SK-N-SH treated with all-trans-retinoic acid at 6 μM for 48 hours (cell line): Measurements from ENCODE around the gene UNKL.

ENCODE experiments used
- ATAC-seq: fragments of 200-7000 bp; cut with Tn5 transposase; 3 replicates; pipeline ENCODE4 v1.9.1; 2020; ENCODE audit warnings: mild to moderate bottlenecking, moderate library complexity
- ARNTL ChIP-seq: fragments of 450-650 bp; formaldehyde crosslinking; IDR thresholded peaks from 2 replicates; pipeline ENCODE4 v1.5.0; 2020; ENCODE audit warnings: low read depth, mild to moderate bottlenecking, moderate library complexity, borderline replicate concordance
- BACH2 ChIP-seq: fragments of 250-450 bp; sonication (Bioruptor Pico); IDR thresholded peaks from 2 replicates; pipeline ENCODE4 v1.9.0; 2021; ENCODE audit warnings: mild to moderate bottlenecking, borderline replicate concordance
- CREB5 ChIP-seq: fragments of 250-450 bp; sonication (Bioruptor Pico); IDR thresholded peaks from 2 replicates; pipeline ENCODE4 v1.5.1; 2020; ENCODE audit warnings: low read depth, mild to moderate bottlenecking, moderate library complexity
- CSDC2 ChIP-seq: fragments of 250-450 bp; sonication (Bioruptor Pico); IDR thresholded peaks from 2 replicates; pipeline ENCODE4 v1.5.0; 2020; ENCODE audit warnings: mild to moderate bottlenecking, moderate library complexity
- ESRRG ChIP-seq: fragments of 250-450 bp; sonication (Bioruptor Pico); IDR thresholded peaks from 2 replicates; pipeline ENCODE4 v1.6.1; 2021; ENCODE audit warnings: mild to moderate bottlenecking
- GLIS3 ChIP-seq: fragments of 250-450 bp; sonication (Bioruptor Pico); IDR thresholded peaks from 2 replicates; pipeline ENCODE4 v1.5.0; 2020; ENCODE audit warnings: mild to moderate bottlenecking, moderate library complexity
- OSR1 ChIP-seq: fragments of 250-450 bp; sonication (Bioruptor Pico); IDR thresholded peaks from 2 replicates; pipeline ENCODE4 v1.8.0; 2022; ENCODE audit warnings: moderate library complexity, mild to moderate bottlenecking, inconsistent platforms
- PATZ1 ChIP-seq: fragments of 250-450 bp; sonication (Bioruptor Pico); IDR thresholded peaks from 2 replicates; pipeline ENCODE4 v1.8.0; 2020; ENCODE audit warnings: mild to moderate bottlenecking, moderate library complexity, borderline replicate concordance
- PPARA ChIP-seq: fragments of 250-450 bp; sonication (Bioruptor Pico); IDR thresholded peaks from 2 replicates; pipeline ENCODE4 v1.5.0; 2020; ENCODE audit warnings: mild to moderate bottlenecking, borderline replicate concordance
- RARB ChIP-seq: fragments of 250-450 bp; sonication (Bioruptor Pico); IDR thresholded peaks from 2 replicates; pipeline ENCODE4 v1.8.0; 2021; ENCODE audit warnings: mild to moderate bottlenecking, moderate library complexity
- TOX ChIP-seq: fragments of 250-450 bp; sonication (Bioruptor Pico); IDR thresholded peaks from 2 replicates; pipeline ENCODE4 v1.8.0; 2021; ENCODE audit warnings: mild to moderate bottlenecking, moderate library complexity, borderline replicate concordance
- TSHZ2 ChIP-seq: fragments of 250-450 bp; sonication (Bioruptor Pico); IDR thresholded peaks from 2 replicates; pipeline ENCODE4 v1.5.0; 2020; ENCODE audit warnings: mild to moderate bottlenecking, moderate library complexity
- ZC3H10 ChIP-seq: fragments of 250-450 bp; sonication (Bioruptor Pico); IDR thresholded peaks from 2 replicates; pipeline ENCODE4 v1.5.1; 2021; ENCODE audit warnings: mild to moderate bottlenecking, moderate library complexity
- ZFP3 ChIP-seq: fragments of 250-450 bp; sonication (Bioruptor Pico); IDR thresholded peaks from 2 replicates; pipeline ENCODE4 v1.5.0; 2020; ENCODE audit warnings: mild to moderate bottlenecking, moderate library complexity
- ZFP30 ChIP-seq: fragments of 450-650 bp; formaldehyde crosslinking; IDR thresholded peaks from 2 replicates; pipeline ENCODE4 v1.5.0; 2022; ENCODE audit warnings: mild to moderate bottlenecking, moderate library complexity
- ZNF565 ChIP-seq: fragments of 450-650 bp; formaldehyde crosslinking; conservative IDR thresholded peaks from 2 replicates; pipeline ENCODE4 v1.5.0; 2020; ENCODE audit warnings: low read depth, mild to moderate bottlenecking, moderate library complexity
- ZNF70 ChIP-seq: fragments of 450-650 bp; formaldehyde crosslinking; IDR thresholded peaks from 2 replicates; pipeline ENCODE4 v1.5.0; 2020; ENCODE audit warnings: mild to moderate bottlenecking, moderate library complexity
- ZNF8 ChIP-seq: fragments of 450-650 bp; formaldehyde crosslinking; IDR thresholded peaks from 2 replicates; pipeline ENCODE4 v1.5.0; 2020; ENCODE audit warnings: mild to moderate bottlenecking, moderate library complexity
- TF ChIP-seq, protein P1 (sequence below): fragments of 250-450 bp; sonication (Bioruptor Pico); IDR thresholded peaks from 2 replicates; pipeline ENCODE4 v1.8.0; 2021; ENCODE audit warnings: low read depth, mild to moderate bottlenecking, moderate library complexity, borderline replicate concordance
- TF ChIP-seq, protein P2 (sequence below): fragments of 250-450 bp; sonication (Bioruptor Pico); IDR thresholded peaks from 2 replicates; pipeline ENCODE4 v1.5.1; 2021; ENCODE audit warnings: mild to moderate bottlenecking, moderate library complexity

UNKL gene

DNA sequence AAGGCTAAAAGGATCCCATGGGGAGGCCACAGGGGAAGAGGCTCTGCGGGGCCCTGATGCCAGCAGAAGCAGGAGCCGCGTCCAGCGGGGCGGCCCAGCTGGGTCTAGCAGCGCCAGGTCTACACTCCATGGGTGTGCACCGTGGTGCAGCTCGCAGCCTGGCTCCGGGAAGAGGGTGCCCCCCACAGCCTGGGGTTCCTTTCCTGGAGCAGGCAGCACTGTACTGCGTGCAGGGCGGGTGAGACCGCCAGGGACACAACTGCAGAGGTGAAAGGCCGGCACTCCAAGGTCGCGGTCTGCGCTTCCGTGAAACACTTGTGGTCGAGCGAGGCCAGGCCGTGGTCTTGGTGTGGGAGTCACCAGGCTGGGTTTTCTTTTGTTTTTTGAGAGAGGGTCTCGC lies 36.3 kb upstream of the UNKL start:
- no peak for ATAC-seq
- TF ChIP-seq ZNF565 (CRISPR knock-in tag) (no peak), TSHZ2 (CRISPR knock-in tag) (no peak), PPARA (CRISPR knock-in tag) (no peak), PATZ1 (CRISPR knock-in tag) (no peak), ZNF70 (CRISPR knock-in tag) (no peak), CREB5 (CRISPR knock-in tag) (no peak), ARNTL (CRISPR knock-in tag) (no peak), GLIS3 (CRISPR knock-in tag) (no peak), ZC3H10 (CRISPR knock-in tag) (no peak), OSR1 (CRISPR knock-in tag) (no peak), ZFP3 (CRISPR knock-in tag) (no peak)
- TF ChIP-seq, protein P1, sequence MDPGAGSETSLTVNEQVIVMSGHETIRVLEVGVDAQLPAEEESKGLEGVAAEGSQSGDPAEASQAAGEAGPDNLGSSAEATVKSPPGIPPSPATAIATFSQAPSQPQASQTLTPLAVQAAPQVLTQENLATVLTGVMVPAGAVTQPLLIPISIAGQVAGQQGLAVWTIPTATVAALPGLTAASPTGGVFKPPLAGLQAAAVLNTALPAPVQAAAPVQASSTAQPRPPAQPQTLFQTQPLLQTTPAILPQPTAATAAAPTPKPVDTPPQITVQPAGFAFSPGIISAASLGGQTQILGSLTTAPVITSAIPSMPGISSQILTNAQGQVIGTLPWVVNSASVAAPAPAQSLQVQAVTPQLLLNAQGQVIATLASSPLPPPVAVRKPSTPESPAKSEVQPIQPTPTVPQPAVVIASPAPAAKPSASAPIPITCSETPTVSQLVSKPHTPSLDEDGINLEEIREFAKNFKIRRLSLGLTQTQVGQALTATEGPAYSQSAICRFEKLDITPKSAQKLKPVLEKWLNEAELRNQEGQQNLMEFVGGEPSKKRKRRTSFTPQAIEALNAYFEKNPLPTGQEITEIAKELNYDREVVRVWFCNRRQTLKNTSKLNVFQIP, result no peak
- TF ChIP-seq, protein P2, sequence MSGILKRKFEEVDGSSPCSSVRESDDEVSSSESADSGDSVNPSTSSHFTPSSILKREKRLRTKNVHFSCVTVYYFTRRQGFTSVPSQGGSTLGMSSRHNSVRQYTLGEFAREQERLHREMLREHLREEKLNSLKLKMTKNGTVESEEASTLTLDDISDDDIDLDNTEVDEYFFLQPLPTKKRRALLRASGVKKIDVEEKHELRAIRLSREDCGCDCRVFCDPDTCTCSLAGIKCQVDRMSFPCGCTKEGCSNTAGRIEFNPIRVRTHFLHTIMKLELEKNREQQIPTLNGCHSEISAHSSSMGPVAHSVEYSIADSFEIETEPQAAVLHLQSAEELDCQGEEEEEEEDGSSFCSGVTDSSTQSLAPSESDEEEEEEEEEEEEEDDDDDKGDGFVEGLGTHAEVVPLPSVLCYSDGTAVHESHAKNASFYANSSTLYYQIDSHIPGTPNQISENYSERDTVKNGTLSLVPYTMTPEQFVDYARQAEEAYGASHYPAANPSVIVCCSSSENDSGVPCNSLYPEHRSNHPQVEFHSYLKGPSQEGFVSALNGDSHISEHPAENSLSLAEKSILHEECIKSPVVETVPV (CRISPR knock-in tag), result no peak

DNA sequence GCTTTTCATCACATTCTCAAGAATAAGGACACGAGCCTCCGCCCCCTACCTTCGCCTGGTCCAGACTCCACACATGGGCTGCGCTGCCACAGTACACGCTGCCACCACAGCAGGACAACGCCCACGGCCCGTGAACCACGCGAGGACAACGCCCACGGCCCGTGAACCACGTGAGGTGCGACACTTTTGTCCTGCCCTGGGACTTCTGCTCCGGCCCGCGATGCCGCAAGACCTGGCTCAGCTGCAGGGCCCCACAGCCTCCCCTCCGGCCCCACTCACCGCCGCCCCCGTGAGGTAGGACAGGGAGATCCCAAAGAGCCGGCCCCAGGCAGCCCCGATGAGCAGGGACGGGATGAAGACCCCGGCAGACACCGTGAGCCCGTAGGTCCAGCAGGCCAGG lies 35.7 kb upstream of the UNKL start:
- TF ChIP-seq ZNF70 (CRISPR knock-in tag) (no peak), ZNF565 (CRISPR knock-in tag) (no peak), TSHZ2 (CRISPR knock-in tag) (no peak), ZFP30 (CRISPR knock-in tag) (no peak), TOX (CRISPR knock-in tag) (no peak), ZNF8 (CRISPR knock-in tag) (no peak), ESRRG (no peak), BACH2 (CRISPR knock-in tag) (no peak), CSDC2 (CRISPR knock-in tag) (no peak), ZC3H10 (CRISPR knock-in tag) (no peak), PPARA (CRISPR knock-in tag) (no peak), RARB (CRISPR knock-in tag) (no peak), ARNTL (CRISPR knock-in tag) (no peak), CREB5 (CRISPR knock-in tag) (no peak), PATZ1 (CRISPR knock-in tag) (no peak), OSR1 (CRISPR knock-in tag) (no peak)
- TF ChIP-seq, all 23 proteins: peak for 0
- ATAC-seq, result no peak
